K562 (cell line): ENCODE measurements around the gene CDC14A.

ENCODE experiments used
- EGR1 ChIP-seq: fragments of 450-650 bp; conservative IDR thresholded peaks from 2 replicates; pipeline ENCODE4 v1.6.1; 2017; ENCODE audit warnings: mild to moderate bottlenecking
- FOS ChIP-seq: IDR thresholded peaks from 3 replicates; pipeline ENCODE4 v1.6.1; 2011; ENCODE audit not compliant: insufficient read length; ENCODE audit errors: extremely low read depth
- GTF2F1 ChIP-seq: IDR thresholded peaks from 2 replicates; pipeline ENCODE4 v1.6.1; 2011; ENCODE audit warnings: low read depth, low read length, improper control_type of control experiment
- NELFE ChIP-seq: IDR thresholded peaks from 2 replicates; pipeline ENCODE4 v1.6.1; 2011; ENCODE audit warnings: mild to moderate bottlenecking; ENCODE audit not compliant: insufficient read depth, insufficient read length
- ZNF133 ChIP-seq: fragments of 250-450 bp; sonication (Bioruptor Pico); IDR thresholded peaks from 2 replicates; pipeline ENCODE4 v1.4.0; 2020; ENCODE audit warnings: mild to moderate bottlenecking
- ZNF274 ChIP-seq: IDR thresholded peaks from 2 replicates; pipeline ENCODE4 v1.6.1; 2011; ENCODE audit warnings: low read depth, mild to moderate bottlenecking, low read length, moderate library complexity, borderline replicate concordance

DNA sequence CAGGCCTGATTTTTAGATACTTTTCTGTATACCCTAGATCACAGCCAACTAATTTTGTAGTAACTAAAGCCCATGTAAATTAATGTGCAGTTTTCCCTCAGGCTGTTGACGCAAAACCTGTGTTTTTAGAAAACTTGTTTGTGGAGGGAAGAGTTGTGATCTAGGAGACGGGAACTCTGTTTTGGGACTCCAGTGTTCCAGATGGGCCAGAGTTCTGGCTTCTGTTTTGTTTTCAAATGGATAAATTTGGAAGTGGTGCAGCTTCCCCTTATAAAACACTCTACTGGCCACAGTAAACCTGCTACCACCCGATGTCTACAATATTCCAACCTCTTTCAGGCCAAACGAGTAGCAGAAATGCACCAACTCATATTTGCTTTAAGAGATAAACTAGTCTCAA lies 172.0 kb downstream of the CDC14A start:
- no peak for TF ChIP-seq NELFE
- no peak for TF ChIP-seq ZNF274
- no peak for TF ChIP-seq FOS
- TF ChIP-seq GTF2F1: no peak
- no peak for TF ChIP-seq EGR1
- TF ChIP-seq ZNF133 (CRISPR knock-in tag): no peak
